Measurements from ENCODE around the gene SLC52A1. TPM values are rescaled to one million over a fixed set of nuclear protein-coding genes. Genes with fewer than 3 reads are reported as not detected.

The SLC52A1 gene
- polyA plus RNA-seq, 1 of the 3 experiments (the other 2 are of a cell fraction), result 0.49 TPM

GRCh38 chr17:5069724-5070123 is 34.5 kb upstream of the SLC52A1 start:
- Histone ChIP-seq H3K27me3 (ENCODE audit: insufficient read depth) (no peaks in the 10 kb centered on the region; the same call in 1 of the 2 replicates), H3K4me2 (no peak overlapping the region), H2AFZ (ENCODE audit: low read depth) (no peak overlapping the region), H3K9me2 (no peaks in the 10 kb centered on the region), H3K27ac (ENCODE audit: low read depth in 2 of 2, low read length in 1 of 2) (no peak overlapping the region), H3K79me2 (ENCODE audit: insufficient read depth) (no peaks in the 10 kb centered on the region), H3K4me3 (ENCODE audit: low read depth in 2 of 2, low read length in 1 of 2) (no peak overlapping the region), H3K4me1 (ENCODE audit: control insufficient read depth in 1 of 2, insufficient read depth in 2 of 2, low read depth in 1 of 2, low read length in 1 of 2) (no peaks in the 10 kb centered on the region), H3F3A (replicated peaks; ENCODE audit: insufficient read depth) (no peaks in the 10 kb centered on the region), H4K20me1 (ENCODE audit: insufficient read depth) (no peaks in the 10 kb centered on the region), H3K9ac (no peak overlapping the region), H3K36me3 (replicated peaks in 1 of 2; ENCODE audit: control insufficient read depth in 1 of 2, insufficient read depth in 2 of 2, low read length in 1 of 2) (no peaks in the 10 kb centered on the region), H3K9me3 (no peaks in the 10 kb centered on the region)
- POLR2A ChIA-PET, result no interaction called here
- TF ChIP-seq SIN3A (IDR thresholded peaks at IDR 0.05; ENCODE audit: borderline replicate concordance, low read depth, low read length) (no peak), PBX3 (IDR thresholded peaks at IDR 0.05) (no peak), TAF1 (IDR thresholded peaks at IDR 0.05; ENCODE audit: borderline replicate concordance, low read depth, low read length) (no peak), REST (IDR thresholded peaks at IDR 0.05; ENCODE audit: low read depth, low read length) (no peak), EZH2phosphoT487 (IDR thresholded peaks at IDR 0.05; ENCODE audit: borderline replicate concordance, low read depth) (no peak), MXI1 (IDR thresholded peaks at IDR 0.05; ENCODE audit: low read depth, low read length) (no peak), CHD2 (IDR thresholded peaks at IDR 0.05; ENCODE audit: low read length, partially characterized antibody) (no peak), YY1 (IDR thresholded peaks at IDR 0.05; ENCODE audit: low read depth) (no peak), GATA2 (CRISPR knock-in tag; IDR thresholded peaks at IDR 0.05) (no peak), RFX5 (IDR thresholded peaks at IDR 0.05; ENCODE audit: low read length) (no peak), TEAD4 (IDR thresholded peaks at IDR 0.05; ENCODE audit: borderline replicate concordance, insufficient read depth) (no peak), EP300 (IDR thresholded peaks at IDR 0.05; ENCODE audit: borderline replicate concordance in 1 of 2, low read depth in 1 of 2, low read length in 1 of 2) (no peak), TCF12 (IDR thresholded peaks at IDR 0.05) (no peak), USF1 (IDR thresholded peaks at IDR 0.05; ENCODE audit: borderline replicate concordance, low read depth) (no peak), ELF1 (IDR thresholded peaks at IDR 0.05) (no peak)
- TF ChIP-seq, protein P1, sequence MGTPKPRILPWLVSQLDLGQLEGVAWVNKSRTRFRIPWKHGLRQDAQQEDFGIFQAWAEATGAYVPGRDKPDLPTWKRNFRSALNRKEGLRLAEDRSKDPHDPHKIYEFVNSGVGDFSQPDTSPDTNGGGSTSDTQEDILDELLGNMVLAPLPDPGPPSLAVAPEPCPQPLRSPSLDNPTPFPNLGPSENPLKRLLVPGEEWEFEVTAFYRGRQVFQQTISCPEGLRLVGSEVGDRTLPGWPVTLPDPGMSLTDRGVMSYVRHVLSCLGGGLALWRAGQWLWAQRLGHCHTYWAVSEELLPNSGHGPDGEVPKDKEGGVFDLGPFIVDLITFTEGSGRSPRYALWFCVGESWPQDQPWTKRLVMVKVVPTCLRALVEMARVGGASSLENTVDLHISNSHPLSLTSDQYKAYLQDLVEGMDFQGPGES (IDR thresholded peaks at IDR 0.05; ENCODE audit: low read depth, low read length), result no peak
- TF ChIP-seq, protein P2, sequence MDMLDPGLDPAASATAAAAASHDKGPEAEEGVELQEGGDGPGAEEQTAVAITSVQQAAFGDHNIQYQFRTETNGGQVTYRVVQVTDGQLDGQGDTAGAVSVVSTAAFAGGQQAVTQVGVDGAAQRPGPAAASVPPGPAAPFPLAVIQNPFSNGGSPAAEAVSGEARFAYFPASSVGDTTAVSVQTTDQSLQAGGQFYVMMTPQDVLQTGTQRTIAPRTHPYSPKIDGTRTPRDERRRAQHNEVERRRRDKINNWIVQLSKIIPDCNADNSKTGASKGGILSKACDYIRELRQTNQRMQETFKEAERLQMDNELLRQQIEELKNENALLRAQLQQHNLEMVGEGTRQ (IDR thresholded peaks at IDR 0.05; ENCODE audit: borderline replicate concordance, low read depth, low read length), result no peak
- no peak for DNase-seq
- WGBS (ENCODE audit: low lambda C conversion rate), result 60% methylated on average over 4 of the region's 4 CpGs
- CTCF ChIA-PET, result interaction anchor here (0.6 kb wide), 1 partner anchor 909 kb away, joined by 3 read pairs; no protein-coding TSS in a partner anchor

All from SK-N-SH (cell line).